Stimulated activated CD8-positive, alpha-beta memory T cell treated with anti-CD3 and anti-CD28 coated beads, Interleukin-15, amount 100 ng/mL, for 48 hours (primary cell): ENCODE data around the gene CCDC191.

ENCODE experiments used
- DNase-seq, 2 donors: peaks; one replicate each; pipeline ENCODE4 v3.0.0-alpha.2; 2020; ENCODE audit warnings: low read depth in 2 of 2

The CCDC191 gene

DNA sequence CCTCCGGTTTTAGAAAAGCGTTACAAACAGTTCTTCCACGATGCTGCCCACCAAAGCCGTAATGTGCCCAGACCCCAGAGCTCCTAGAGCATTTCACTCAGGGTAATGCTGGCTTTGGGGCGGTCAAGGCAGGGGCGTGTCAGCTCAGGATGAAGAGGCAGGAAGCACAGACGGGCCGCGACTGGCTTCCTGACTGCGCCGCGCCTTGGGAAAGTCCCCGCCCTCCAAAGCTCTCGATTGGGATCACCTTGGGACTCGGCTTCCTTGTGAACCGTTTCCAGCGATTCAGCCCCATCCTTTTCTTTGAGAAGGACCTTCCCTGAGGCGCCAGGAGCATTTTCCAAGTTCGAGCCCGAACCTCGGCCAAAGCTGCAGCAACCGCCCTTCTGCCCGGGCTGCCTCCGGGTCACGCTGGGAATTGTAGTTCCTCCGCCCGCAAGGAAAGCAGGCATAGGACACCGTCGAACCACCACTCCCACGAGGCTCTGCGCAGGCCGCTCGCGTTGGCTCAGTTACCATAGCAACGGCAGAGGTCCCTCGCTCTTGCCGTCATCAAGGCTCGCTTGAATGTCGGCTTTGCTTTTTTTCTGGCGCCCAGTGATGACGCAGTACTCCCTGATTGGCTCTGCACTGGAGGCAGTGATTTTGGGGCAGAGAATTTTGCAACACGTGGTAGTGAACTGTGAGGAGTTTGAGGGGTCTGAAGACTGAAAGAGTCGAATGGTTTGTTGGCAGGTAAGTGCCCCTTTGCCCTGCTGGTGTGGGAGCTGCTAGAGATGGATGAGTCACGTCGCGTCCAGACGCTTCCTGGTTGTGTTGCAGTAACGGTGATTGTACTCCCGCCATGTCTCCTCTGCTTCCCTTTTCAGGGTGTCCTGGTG lies at the start of gene CCDC191, which contains the start of gene QTRT2:
Gene CCDC191, minus strand, starts transcription at position 397 of the 881 bp plus-strand sequence. Its CDS starts 60 bp downstream, at position 337.
Gene QTRT2, plus strand, starts transcription at position 608 of the 881 bp plus-strand sequence. CDS start 8,521 bp downstream, outside the sequence.
- DNase-seq, result peak; percentile 96 to 97

DNA sequence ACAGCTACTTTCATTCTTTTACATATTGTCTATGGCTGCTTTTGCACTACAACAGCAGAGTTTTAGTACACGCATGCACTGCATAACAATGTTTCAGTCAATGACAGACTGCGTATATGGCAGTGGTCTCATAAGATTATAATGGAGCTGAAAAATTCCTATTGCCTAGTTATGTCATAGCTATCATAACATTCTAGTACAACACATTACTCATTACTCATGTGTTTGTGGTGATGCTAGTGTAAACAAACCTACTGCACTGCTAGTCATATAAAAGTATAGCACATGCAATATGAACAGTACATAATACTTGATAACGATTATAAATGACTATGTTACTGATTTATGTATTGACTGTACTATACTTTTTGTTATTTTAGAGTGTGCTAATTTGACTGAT lies 48.1 kb upstream of the CCDC191 start:
- no peak for DNase-seq

- DNase-seq, result no peak
Observed at GRCh38 chr3:114103858-114104257, 47.5 kb upstream of the CCDC191 start.

GRCh38 chr3:114103181-114103580 lies 46.9 kb upstream of the CCDC191 start:
- no peak for DNase-seq

GRCh38 chr3:114101101-114101500 lies 44.8 kb upstream of the CCDC191 start:
- no peak for DNase-seq

GRCh38 chr3:114095796-114096195 lies 39.5 kb upstream of the CCDC191 start:
- no peak for DNase-seq

GRCh38 chr3:114093596-114093995 lies 37.3 kb upstream of the CCDC191 start:
- DNase-seq, result no peak

- no peak for DNase-seq
Observed at GRCh38 chr3:114093016-114093380, 36.7 kb upstream of the CCDC191 start.

DNA sequence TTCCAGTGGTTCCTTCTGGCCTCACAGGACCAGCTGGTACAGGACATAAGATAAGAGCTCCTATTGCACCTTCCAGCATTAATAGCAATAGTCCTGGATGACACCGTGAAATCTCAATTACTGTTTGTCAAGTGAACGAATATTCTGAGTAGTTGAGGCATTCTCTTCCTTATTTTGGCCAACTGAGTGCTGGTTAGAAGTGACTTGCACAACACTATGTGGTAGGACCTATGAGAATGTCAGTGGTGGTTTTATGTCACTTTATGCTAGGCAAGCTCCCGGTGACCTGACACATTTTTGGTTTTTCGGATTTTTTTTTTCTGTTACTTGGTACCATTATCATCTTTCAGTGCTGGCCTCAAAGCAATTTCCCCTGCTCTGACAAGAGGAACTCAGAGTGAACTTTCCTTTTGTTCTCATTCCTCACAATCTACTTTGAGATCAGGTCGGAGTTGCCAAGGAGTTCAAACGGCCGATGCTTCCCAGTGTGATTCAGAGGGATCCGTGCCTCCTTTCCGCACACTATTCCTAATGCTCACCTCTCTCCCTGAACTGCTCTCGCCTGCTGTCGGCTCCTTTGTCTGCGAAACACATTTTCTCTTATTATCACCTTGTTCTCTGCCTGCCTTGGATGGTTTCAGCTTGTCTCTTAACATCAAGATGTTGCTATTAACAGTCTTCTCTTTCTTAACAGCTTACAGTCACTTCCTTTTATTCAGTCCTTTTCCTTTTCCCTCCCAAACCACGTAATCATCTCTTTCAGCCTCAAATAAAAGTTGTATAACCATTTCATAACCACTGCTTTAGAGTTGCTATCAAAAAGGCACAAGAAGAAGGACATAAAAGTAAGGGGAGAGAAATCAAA lies 36.1 kb upstream of the CCDC191 start:
- no peak for DNase-seq

DNA sequence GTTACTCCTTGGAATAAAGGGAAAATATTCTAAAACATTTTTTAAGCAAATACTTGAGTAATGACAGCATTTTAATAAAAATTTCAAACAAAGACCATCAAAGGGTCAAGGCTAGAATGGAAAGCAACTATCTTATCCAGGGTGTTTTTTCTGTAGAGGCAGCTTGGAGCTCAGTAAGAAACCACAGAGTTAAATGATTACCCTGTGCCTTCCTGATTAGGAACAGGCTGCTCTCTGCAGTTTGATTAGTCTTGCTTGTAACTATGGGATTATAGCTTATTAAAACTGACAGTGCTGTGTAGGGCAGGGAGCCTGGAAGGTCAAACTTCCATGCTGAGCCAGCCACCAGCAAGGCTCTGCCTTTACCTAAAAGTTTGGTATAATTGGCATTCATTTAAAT lies 33.3 kb upstream of the CCDC191 start:
- DNase-seq, result no peak

- DNase-seq, result no peak
Observed at GRCh38 chr3:114086356-114086755, 30.0 kb upstream of the CCDC191 start.

GRCh38 chr3:114083112-114083511 lies 26.8 kb upstream of the CCDC191 start:
- DNase-seq, result no peak

DNA sequence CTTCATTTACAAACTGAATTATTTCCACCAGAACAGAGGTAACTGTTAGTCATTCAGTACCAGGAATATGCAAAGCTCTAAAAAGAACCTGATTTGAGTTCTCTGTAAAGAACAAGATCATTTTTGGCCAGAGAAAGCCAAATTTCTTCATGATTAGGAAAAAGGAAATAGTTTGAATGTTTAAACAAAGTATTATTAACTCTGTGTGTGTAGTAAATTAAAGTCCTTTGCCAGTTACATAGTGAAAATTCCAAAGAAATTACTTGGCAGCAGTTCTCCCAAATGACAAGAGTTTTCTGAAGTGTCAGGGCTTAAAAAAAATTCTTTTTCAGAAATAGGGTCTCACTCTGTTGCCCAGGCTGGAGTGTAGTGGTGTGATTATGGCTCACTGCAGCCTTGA lies 24.7 kb upstream of the CCDC191 start:
- no peak for DNase-seq

DNA sequence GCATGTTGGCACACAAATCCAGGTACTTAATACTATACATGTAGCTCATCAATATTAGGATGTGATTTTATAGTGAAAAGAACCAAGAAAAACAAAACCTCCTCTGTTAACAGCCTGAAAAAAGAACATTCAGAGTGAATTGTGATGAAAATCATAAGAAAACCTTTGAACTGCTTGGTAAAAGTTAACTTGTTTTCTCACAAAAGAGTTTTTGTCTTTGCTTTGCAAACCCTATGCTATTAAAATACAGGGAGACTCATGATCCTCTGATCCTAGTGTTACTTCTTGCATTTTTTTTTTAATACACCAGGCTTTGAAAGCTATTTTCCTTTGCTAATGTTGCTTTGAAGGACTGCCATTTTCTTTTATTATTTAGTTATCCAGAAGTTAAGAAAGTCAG lies 23.9 kb upstream of the CCDC191 start:
- DNase-seq, result no peak

DNA sequence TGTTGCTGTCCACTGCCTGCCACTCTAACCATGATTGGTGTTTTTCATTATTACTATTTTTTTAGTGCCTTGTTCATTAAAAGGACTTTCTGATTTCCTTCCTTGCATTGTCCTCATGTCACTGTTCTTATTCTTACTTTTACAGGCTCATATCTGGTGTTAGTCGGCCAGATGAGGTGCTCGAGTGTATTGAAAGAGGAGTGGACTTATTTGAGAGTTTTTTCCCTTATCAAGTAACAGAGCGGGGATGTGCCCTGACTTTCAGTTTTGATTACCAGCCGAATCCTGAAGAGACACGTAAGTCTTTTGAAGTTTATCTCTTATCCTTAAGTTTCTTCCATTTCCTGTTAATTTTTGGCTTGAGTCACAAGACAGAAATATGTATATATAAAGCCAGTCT lies 23.4 kb upstream of the CCDC191 start:
- DNase-seq, result no peak

GRCh38 chr3:114078126-114078525 lies 21.8 kb upstream of the CCDC191 start:
- no peak for DNase-seq

DNA sequence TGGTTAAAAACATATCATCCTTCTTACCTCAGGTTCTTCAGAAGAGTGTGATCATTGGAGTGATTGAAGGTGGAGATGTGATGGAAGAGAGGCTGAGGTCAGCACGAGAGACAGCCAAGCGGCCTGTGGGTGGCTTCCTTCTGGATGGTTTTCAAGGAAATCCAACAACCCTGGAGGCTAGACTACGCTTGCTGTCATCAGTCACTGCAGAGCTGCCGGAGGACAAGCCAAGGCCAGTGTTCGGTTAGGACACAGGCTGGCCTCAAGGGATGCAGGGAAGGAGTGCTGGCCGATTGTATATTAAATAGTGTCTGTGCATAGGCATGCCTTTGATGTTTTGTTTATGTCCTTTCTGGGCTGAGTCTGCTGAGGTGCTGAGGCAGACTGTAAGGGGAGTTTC lies 20.4 kb upstream of the CCDC191 start:
- DNase-seq, result no peak

- DNase-seq, result no peak
Observed at GRCh38 chr3:114071786-114072185, 15.5 kb upstream of the CCDC191 start.

DNA sequence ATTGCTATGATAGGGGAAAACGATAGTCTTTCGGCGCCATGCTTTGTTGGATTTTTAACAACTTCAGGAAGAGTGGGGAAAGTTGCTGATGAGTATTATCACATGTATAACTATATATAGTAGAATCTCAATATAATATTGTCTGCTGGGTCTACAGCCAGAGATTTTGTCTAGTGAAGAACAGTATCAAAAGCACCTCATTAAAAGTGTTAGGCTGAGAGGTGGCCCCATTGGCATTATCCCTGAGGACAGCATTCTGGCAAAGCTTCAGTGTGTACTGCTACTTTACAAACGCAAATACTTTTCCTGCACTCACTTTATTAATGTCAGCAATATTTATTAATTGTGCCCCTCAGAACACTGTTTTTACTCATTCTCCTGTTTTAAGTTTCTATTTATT lies 12.0 kb upstream of the CCDC191 start:
- no peak for DNase-seq

GRCh38 chr3:114067804-114068203 lies 11.5 kb upstream of the CCDC191 start:
- no peak for DNase-seq

- DNase-seq, result no peak
Observed at GRCh38 chr3:114060906-114061655, 4.8 kb upstream of the CCDC191 start.

DNA sequence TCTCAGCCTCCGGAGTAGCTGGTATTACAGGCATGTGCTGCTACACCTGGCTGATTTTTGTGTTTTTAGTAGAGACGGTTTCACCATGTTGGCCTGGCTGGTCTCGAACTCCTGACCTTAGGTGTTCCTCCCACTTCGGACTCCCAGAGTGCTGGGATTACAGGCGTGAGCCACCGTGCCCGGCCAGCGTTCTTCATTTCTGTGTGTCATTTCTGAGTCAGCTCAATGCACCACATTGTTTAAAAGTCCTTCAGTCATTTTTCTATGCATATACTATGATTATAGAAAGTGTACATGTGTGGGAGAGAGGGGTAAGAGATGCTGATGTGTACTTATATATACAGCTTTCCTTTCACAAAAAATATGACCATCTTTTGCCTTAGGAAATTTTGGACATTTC lies 2.3 kb upstream of the CCDC191 start:
- no peak for DNase-seq
